GM21423 (cell line): ENCODE results near the gene AUNIP.

ENCODE experiments used
- ATAC-seq: cut with Tn5 transposase; IDR thresholded peaks from one replicate; pipeline ENCODE4 v1.9.1; 2021; ENCODE audit warnings: mild to moderate bottlenecking, moderate library complexity; ENCODE audit not compliant: unreplicated experiment

The AUNIP gene, protein sequence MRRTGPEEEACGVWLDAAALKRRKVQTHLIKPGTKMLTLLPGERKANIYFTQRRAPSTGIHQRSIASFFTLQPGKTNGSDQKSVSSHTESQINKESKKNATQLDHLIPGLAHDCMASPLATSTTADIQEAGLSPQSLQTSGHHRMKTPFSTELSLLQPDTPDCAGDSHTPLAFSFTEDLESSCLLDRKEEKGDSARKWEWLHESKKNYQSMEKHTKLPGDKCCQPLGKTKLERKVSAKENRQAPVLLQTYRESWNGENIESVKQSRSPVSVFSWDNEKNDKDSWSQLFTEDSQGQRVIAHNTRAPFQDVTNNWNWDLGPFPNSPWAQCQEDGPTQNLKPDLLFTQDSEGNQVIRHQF

DNA sequence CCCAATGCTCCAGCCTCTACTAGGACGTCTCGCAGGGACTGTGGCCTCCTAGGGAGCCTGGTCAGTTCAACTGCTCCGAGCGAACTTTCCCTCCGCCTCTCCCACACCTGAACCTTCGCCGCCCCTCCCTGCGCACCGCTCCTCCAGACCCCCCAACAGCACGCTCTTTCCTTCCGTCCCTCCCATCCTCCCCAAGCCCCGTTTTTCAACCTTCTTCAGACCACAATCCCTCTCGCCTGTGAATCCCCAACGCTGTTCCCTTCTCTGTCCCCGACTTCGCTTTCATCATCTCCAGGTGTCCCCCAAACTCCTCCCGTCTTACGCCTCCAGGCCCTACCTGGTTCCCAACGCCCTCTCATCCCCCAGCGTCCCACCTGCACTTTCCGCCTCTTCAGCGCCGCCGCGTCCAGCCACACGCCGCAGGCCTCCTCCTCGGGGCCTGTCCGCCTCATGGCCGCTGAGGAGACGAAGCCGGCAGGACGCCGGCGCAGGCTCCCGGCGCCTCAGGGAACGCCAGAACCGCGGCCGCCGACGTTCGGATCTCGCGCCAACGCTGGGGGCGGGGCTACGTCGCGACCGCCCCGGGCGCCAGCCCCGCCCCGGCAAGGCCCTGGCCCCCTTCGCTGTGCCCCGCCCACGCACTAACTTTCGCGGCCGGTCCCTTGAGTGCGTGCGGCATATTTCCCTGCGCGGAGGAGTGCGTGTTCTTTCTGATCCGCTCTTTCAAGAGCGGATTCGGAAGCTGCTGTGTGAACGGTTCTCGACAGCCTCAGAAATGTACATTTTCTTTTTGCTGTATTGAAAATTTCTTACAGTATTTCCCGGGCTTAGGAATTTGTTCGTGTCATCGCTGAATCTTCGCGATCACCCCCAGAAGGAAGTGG lies at the start of gene AUNIP:
AUNIP (minus strand) TSS at position 552 of the 884 bp plus-strand sequence; CDS start at position 452, 100 bp downstream.
- ATAC-seq, result peak; percentile 79

DNA sequence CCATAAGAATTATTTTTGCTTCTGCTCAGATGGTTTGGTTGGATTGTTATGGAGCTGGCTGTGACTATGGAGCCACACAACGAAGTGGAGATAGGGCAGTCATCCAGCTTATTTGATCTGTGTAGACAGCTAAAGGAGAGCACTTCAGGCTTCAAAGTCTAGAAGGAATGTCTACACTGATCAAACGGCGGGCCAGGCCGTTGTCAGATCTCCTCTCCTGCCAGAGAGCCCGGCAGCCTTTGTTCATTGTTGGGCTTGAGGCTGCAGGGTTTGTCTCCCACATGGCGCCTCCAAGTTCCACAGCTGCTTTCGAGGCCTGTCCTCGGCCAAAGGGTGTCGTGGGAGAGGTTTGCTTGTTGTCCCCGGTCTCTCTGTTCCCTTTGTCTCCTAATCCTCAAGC lies 49.8 kb upstream of the AUNIP start:
- ATAC-seq, result no peak

DNA sequence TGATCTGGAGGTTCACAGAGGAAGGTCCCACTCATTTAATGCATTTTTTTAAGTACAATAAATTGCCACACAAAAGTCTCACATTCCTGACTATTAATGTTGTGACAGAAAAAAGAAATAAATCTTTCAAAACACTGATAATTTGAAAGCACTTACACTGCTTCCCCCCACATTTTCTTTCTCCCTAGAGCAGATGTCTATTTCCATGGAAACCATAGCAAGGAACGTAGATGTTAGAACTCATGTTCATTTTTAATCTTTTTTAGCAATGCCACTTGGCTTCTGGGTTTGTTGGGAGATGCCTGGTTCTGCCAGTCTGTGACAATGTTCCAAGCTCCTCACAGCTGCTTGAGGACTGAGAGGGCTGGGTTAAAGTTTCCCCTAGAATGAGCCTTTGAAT lies 48.9 kb upstream of the AUNIP start:
- no peak for ATAC-seq

DNA sequence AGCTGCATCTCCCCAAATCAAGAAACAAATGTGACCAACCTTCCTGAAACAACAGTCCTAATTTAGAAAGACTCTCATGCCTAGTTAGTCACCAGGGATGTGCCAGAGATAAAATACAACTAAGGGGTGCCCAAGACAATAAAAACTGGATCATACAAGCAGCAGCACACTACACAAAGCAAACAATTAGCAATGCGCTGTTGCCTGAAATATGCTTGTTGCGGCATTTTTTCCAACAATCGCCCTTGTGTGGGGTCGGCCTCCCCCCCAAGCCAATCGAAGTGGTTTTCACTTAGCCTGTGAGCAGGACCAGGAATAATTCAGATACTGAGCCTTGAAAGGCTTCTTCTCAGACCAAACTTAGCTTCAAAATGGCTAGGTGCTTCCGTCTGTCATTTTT lies 48.3 kb upstream of the AUNIP start:
- ATAC-seq, result no peak

DNA sequence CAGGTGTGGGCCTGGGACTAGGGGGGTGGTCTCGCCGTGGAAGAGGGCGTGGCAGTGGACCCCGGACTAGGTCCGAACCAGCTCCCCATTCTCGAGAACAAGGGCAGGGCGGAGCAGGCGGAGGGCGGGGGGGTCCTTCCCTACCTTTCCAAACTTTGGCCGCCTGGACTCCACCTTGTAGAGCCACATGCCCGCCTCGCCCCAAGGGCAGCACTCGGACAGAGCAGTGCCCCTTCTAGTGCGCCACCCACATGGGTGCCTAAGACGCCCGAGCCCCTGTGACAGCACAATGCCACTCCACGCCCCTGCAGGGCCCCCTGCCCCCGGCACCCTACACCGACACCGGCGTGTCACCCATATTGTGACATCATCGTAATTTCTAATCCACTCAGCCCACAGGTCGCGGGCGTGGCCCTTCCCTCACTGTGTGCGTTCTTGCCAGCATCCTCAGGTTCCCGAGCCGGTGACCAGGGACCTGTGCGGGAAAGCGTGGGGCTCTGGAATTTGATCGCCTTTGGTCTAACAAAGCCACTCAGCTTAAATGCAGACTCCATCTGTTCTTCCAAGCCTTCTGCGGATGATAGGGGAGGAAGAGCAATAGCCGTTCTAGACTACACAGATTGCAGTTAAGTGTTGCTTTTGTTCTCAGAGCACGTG lies 47.5 kb upstream of the AUNIP start:
- ATAC-seq, result no peak

DNA sequence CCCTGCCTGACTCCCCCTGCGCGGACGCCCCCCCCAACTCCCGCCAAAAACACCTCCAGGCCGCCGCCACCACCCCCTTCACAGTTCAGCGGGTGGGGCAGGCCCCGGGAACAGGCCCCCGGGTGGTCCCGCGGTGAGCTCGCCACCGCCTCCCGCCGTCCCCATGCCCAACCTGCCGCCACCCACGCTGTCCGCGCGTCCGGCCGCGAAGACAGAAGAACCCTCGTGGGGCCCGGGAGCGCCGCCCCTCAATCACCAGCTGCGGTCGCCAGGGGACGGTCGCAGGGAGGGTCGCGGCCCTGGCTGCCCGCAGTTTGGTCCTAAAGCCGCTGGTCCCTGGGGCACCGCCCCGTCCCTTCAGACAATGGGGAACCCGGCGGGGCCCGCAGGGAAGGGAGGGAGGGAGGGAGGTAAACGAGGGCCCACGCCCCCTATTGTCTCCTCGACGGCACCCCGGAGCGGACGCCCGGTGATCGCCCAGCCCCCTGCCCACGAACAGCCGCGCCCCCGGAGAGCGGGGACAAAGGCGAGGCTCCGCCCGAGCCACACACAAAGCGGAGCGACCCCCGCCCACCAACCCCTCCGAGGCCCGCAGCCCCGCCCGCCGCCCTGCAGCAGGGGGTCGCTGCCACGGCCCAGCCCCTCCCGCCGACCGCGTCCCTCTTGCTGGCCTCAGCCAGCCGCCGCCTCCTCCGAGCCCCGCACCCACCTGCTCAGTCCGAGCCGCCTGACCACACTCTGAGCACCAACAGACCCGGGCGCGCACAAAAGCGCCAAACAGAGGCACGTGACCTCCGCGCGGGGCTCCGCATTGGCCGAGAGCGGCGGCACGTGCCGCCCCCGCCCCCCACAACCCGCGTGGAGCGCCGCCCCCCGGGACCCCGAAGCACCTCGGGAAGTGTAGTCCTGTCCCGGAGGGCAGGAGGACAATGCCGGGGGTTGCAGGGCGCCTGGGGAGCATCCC lies 46.7 kb upstream of the AUNIP start, which contains the start of gene STMN1:
STMN1 (minus strand) TSS at position 740 of the 964 bp plus-strand sequence. CDS start 1,743 bp downstream, outside the sequence.
- ATAC-seq, result peak; percentile 70

DNA sequence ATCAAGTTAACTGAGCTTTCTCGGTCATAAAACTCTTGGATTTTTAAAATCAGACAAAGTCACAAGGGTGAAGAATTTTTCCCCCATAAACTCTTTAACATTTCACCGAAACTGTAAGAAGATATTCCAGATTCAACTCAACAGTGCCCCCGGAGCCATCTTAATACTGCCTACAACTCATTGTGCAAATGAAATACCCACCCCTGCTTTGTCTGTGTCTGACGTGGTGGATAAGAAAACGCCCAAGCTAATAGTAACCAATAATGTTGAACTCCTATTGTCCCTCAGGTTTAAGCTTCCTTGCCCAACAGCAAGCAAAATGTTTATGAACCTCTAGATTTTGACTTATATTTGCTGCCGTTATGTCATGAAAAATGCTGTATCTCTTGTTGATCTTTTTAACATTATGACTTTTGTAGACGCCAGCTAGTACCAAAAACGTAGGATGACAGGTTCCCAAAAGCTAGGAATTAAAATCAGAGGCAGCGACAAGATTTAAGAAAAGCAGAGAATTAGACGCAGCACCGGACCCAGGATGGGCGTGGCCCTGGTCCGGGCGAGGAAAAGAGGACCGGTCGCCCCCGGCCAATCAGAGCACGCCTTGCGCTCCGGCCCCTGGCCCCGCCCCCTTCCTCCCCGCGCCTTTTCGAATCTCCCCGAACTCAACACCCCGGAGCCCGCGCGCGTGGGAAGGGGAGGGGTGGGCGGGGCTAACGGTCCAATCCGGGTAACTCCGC lies 45.9 kb upstream of the AUNIP start:
- ATAC-seq, result peak; percentile 77

DNA sequence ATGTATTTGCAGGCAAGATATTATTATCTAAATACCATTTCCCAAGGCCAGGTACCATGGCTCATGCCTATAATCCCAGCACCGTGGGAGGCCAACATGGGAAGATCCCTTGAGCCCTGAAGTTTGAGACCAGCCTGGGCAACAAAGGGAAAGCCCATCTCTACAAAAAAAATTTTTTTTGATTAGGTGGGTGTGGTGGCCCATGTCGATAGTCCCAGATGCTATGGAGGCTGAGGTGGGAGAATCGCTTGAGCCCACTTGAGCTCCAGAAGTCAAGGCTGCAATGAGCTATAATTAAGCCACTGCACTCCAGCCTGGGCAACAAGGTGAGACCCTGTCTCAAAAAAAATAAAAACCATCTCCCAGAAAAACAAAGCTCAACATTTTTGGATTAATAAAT lies 44.7 kb upstream of the AUNIP start:
- ATAC-seq, result no peak

DNA sequence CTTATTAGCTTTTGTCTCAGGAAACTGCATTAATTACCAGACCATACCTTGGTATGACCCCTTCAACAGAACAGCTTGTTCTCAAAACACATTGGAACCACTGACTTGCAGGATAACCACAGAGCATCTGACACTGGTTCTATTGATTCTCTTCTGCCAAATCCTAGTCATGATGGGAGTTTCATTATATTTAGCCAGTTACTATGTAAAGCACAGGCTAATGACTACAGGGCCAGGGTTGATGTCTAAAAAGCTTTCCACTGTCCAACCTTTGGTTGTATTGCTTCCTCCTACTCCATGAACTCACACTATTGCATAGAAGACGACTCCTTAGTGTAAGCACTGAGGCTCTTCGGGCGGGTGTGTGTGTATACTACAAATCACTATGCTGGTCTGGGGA lies 43.2 kb upstream of the AUNIP start:
- no peak for ATAC-seq

DNA sequence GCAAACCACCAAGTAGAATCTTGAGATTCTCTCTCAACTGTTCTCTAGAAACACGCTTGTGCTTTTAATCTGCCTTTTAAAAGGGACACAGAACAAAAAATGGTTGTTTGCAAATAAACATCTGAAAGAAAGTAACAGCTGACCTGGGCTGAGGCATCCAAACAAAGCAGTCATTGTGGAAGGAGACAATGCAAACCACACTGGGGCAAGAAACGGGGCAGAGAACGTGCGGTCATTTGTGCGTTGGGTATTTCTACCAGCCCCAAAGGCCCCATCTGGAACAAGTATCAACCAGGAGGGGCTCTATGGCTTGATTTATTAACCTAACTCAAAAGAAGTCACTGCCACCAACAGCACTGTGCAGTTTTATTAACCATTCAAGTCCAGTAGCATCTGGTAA lies 41.0 kb upstream of the AUNIP start:
- ATAC-seq, result no peak

DNA sequence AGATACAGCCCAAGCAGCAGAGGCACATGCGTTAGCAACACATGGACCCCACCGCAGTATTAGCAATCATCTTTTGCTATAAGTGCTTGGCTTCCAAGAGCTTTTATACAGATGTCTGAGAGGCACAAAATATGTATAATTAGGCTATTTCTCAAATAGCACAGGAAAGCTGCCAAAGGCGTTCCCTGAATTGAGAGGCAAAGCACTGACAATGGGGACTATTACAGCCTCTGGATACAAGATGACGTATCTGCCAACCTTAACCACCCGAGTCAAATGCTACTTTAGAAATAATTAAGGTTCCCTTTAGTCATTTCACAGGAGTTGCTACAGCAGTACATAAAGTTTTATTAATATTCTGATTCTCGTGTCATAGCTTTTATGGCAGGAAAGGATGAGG lies 40.5 kb upstream of the AUNIP start:
- ATAC-seq, result no peak

DNA sequence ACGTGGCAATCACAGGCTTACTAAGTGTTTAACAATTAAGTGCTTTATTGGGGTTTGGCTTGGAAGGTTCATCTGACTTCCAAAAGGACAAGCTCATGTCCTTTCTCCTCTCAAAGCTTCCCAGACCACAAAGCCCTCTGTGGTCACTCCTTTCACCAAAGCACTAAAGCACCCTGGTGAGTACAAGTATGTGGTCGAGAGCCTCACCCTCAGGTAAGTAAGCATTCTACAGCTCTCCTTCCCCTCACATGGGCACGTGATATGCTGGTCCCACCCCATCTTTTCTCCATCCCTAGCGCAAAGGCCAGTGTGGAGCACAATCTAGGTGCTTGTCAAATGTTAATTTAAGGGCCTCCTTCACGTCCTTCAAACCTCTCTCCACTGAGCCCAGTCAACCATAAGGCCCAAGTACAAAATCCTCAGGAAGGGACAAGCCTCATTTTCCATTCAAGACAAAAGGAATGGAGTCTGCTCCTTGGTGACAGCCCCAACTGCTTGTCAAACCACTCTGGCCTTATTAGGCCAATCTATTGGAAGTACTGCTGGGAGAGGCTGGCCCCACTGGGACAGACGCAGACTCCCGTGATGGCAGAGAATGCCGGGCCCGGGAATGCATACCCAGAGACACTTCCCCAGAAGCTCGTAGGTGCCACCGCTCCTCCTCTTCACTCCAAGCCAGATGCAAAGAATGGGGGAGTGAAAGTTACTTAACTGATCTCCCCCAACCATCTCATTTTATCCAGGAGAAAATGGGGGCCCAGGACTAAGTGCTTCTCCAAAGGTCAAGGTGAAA lies 39.2 kb upstream of the AUNIP start:
- no peak for ATAC-seq

DNA sequence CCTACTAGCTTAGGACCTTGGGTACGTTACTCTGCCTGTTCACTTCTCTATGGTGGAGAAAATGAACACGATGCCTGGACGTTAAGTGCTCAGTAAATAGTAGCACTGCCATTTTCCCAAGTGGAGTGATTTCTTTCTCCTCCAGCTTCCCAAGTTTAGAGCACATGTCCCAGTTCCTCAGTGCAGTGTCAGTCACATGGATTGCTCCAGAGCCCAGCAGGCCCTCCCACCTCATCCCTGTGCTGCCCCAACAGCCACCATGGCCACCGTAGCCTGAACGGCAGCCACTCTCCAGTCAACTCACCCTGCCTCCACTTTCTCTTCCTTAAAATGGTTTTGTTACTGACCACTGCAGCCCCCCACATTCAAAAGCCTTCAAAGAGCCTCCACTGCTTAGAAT lies 38.5 kb upstream of the AUNIP start:
- no peak for ATAC-seq

DNA sequence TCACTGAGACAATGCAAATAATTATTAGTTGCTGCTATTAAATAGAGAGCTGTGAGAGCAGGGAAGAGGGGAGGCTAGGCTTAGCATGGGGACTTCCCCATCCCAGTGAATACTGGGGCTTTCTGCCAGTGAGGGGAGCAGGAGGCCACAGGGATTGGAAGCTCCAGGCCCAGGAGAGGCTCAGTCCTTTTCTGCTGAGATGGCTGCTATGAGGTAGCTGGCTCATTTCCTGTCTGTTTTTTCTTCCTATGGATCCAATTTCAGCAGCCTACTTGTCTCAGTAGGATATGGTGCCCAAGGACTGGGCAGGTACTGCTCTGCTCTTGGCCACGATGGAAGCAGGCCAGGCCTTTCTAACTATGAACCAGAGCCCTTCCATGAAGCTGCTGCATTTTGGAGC lies 37.0 kb upstream of the AUNIP start:
- ATAC-seq, result no peak

DNA sequence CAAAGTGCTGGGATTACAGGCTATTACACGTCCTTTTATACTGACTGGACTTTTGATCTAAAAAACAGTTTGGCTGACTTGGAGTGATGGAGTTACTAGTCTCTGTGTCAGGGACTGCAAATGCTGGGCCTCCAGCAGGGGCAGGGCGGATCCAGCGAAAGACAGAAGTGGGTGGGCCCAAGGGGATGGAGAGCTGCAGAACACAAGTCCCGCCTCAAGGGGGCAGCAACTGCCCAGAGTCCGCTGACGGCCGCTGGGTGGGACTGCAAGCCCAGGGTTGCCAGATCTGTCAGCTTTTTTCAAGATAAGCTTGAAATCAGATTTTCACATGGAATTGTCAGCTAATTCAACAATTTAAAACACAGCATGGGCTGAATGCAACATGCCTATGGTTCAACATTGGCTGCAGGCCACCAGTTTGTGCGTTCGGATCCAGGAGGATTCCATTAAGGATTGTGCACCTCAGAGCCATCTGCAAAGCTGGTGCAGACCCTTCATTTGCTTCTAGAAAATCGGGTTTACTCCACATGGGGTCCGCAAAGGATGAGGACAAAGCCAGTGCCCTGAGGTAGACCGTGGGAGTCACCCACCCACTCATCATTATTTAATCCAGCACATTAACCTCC lies 36.2 kb upstream of the AUNIP start:
- peak; percentile 86 for ATAC-seq

DNA sequence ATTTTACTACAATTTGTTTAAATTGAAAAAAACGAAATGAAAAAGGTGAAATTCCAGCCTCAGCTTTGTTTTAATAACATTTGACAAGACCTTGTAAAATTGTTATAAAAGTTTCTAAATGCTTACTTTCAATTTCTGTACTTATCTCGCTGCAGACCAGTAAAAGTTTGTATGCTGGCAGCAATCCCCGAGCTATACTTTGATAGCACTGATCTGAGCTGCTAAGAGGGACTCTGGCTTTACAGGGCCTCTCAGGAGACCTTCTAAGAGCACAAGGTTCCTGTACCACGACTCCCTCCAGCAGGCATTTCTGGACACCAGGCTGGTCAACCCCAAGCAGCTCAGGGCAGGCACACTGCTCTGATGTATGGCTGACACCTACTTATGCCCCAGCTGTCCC lies 33.9 kb upstream of the AUNIP start:
- no peak for ATAC-seq

DNA sequence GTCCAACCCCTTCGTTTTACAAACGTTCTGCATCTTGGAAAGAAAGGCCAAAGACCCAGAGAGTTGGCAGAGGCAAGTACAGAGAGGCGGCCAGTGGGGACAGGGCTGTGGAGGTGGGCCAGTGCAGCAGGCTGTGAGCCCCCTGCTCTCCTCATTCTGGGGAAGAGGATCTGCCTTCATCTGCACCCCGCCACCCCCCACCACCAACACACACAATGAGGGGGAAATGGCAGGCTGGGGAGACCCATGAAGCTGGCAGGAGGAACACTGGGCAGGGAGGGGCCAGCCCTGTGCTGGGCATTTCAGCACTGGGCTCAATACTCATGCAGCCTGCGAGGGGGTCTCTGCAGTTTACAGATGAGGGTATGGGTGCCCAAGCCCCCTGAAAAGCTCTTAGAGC lies 32.3 kb upstream of the AUNIP start:
- ATAC-seq, result no peak

DNA sequence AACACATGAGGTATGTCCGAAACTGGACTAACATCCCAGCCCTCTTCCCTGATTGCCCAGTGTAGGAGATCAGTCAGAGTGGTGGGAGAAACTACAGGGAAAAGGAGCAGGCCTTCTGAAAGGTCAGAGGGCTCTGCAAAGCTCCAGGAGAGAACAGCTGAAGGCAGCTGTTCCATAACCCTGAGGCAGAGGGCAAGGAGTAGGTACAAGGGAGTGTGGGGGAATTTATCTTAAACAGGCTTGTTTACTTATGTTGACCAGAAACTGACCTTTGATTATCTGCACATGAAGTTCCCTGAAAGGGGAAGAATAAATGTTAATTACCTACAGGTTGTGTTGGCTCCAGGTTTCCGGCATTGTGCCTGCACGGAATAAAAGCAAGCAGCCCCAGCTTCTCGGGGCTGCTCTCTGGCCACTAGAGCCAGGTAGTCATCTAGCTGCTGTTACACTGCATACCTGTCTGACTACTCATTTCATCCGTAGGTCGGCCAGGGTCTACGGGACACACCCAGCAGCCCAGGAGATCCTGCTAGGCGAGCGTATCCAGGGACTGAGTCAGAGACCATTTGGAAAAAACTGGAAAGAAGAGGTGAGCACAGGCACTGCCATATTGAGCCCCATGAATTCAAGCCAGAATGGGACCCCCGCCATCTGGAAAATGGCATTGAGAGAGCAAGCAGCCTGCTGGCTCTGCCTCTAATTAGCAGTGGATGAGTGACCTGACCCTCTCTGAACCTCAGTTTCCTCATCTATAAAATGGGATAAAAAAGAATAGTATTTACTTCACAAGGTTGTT lies 31.2 kb upstream of the AUNIP start:
- no peak for ATAC-seq
